Stimulated activated CD4-positive, alpha-beta T cell treated with anti-CD3 and anti-CD28 coated beads, Interleukin-1b, Interleukin-23, amount 100 ng/mL, for 48 hours (primary cell): ENCODE measurements around the gene TRPV4.

ENCODE experiments used
- DNase-seq: peaks from one replicate; pipeline ENCODE4 v3.0.0-alpha.2; 2020

Gene TRPV4

DNA sequence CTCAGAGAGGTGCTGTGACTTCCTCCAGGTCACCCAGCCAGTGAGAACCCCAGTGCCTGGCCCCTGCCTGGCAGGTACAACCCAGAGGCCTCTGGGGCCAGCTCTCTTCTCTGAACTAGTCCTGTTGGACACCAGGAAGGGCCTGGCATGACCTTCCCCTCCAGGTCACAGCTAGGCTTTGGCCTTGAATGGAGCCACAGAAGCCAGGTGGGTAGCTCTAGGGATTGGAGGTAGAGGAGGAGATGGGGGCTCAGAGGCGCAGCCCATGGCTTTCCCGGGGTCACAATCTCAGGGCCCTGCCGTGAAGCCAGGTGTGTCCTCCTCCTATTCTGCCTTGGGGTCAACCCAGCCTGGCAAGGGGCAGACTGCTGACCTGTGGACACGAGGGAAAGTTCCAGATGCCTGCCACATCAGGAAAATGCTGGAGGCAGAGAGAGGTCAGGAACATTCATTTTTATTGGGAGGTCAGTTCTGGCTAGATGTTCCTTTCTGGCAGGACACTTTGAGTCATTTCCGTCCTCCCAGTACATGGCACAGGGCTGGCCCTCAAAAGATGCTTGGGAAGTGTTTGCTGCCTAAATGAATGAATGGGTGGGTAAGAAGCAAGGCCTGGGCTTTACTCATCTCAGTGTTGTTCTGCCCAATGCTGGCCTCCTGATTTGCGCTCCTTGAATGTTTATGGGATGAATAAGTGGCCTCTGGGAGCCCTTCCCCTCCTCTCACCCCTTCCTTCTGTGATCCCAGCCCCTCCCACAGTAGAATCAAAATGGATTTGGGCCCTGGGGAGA is 94.1 kb downstream of the TRPV4 start:
- no peak for DNase-seq

- no peak for DNase-seq
Observed at GRCh38 chr12:109738209-109738608, 95.0 kb downstream of the TRPV4 start.

DNA sequence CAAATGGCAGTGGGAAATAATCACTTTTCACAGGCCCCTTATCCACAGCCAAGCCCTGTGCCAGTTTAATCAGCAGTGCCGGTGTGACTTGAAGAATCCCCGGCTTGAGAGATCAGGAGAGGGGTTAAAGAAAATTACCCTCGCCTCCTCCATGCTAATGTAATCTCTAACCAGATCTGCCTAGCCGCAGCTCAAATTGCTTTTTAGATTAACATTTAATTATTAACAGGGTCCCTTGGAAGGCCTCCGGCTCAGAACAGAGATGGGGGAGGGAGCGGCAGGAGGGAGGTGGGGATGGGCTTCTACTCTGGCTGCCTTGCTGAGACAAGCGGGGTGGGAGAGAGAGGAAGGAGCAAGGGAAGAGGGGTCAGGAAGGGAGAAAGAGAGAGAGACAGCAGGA is 95.6 kb downstream of the TRPV4 start:
- DNase-seq, result no peak

- no peak for DNase-seq
Observed at GRCh38 chr12:109737126-109737525, 96.1 kb downstream of the TRPV4 start.

GRCh38 chr12:109736552-109737108 is 96.6 kb downstream of the TRPV4 start:
- no peak for DNase-seq

DNA sequence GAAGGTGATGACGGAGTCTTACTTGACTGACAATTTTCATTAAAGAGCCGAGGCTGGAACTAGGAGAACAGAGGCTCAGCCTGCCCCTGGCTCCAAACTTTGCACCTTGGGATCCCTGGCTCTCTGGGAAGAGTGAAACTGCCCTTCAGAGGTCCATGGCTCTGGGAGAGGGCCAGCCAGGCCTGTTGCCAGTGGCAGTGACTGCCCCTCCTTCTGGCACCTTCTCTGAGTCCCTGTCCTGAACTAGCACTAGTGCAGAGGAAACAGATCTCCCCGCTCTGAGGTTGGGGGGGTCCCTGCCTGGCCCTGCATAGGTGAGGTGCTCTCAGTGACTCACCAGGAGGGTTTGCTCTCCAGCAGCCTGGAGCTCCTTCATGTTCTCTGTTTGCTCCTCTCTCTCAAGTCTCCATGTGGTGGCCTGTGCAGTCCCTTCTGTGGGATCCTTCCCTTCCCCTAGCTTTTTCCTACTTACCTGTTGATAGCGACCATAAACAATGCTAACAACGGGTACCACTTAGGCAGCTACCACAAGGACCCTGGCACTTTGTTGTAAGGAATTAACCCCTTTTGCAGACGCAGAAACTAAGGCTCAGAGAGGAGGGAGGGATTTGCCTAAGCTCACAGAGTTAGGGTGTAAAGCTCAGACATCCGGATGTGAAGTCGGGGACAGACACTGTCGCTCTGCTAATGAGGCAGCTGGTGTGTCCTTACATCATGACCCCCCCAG is 97.2 kb downstream of the TRPV4 start:
- no peak for DNase-seq

- DNase-seq, result no peak
Observed at GRCh38 chr12:109735051-109735521, 98.1 kb downstream of the TRPV4 start.

GRCh38 chr12:109734219-109735000 is 98.8 kb downstream of the TRPV4 start:
- DNase-seq, result no peak
